Loucy (cell line): ENCODE results near the gene IQCK.

Experiments used
- H2AFZ ChIP-seq: fragments of 200-600 bp; sonication (generic); 2 replicates; pipeline ENCODE4 v1.6.0; 2016; ENCODE audit warnings: antibody characterized with exemption, mild to moderate bottlenecking, low read length, moderate library complexity
- H3F3A ChIP-seq: fragments of 200-600 bp; 2 replicates; pipeline ENCODE4 v1.6.0; 2016; ENCODE audit warnings: antibody characterized with exemption, low read depth, mild to moderate bottlenecking
- H3K27me3 ChIP-seq: fragments of 200-600 bp; sonication (generic); 2 replicates; pipeline ENCODE4 v1.6.1; 2014; ENCODE audit warnings: low read length, mild to moderate bottlenecking; ENCODE audit not compliant: insufficient read depth, poor library complexity, severe bottlenecking
- H3K36me3 ChIP-seq: fragments of 200-600 bp; sonication (generic); 2 replicates; pipeline ENCODE4 v1.6.1; 2016; ENCODE audit warnings: low read length; ENCODE audit not compliant: insufficient read depth
- H3K4me1 ChIP-seq: fragments of 200-600 bp; sonication (generic); 2 replicates; pipeline ENCODE4 v1.5.1; 2014; ENCODE audit warnings: low read length, mild to moderate bottlenecking; ENCODE audit not compliant: insufficient read depth, poor library complexity, severe bottlenecking
- H3K4me2 ChIP-seq: fragments of 200-600 bp; sonication (generic); 2 replicates; pipeline ENCODE4 v1.6.0; 2014; ENCODE audit warnings: antibody characterized with exemption, low read length, low read depth, mild to moderate bottlenecking; ENCODE audit not compliant: poor library complexity, severe bottlenecking
- H3K4me3 ChIP-seq: fragments of 200-600 bp; sonication (generic); 2 replicates; pipeline ENCODE4 v1.5.1; 2014; ENCODE audit warnings: low read length, mild to moderate bottlenecking, mixed read lengths; ENCODE audit not compliant: poor library complexity, severe bottlenecking
- H3K79me2 ChIP-seq: fragments of 200-600 bp; sonication (generic); 2 replicates; pipeline ENCODE4 v1.6.1; 2014; ENCODE audit warnings: low read length; ENCODE audit not compliant: insufficient read depth
- H3K9ac ChIP-seq: fragments of 200-600 bp; sonication (generic); 2 replicates; pipeline ENCODE4 v1.6.0; 2014; ENCODE audit warnings: mild to moderate bottlenecking, low read depth, low read length, moderate library complexity; ENCODE audit not compliant: poor library complexity, severe bottlenecking
- H3K9me2 ChIP-seq: fragments of 200-600 bp; sonication (generic); replicated peaks from 2 replicates; pipeline ENCODE4 v1.6.1; 2016; ENCODE audit warnings: low read depth, low read length, mixed read lengths
- H3K9me3 ChIP-seq: fragments of 200-600 bp; sonication (generic); 2 replicates; pipeline ENCODE4 v1.6.1; 2014; ENCODE audit warnings: mild to moderate bottlenecking, antibody characterized with exemption, low read length, low read depth; ENCODE audit not compliant: insufficient read depth
- H4K20me1 ChIP-seq: fragments of 200-600 bp; sonication (generic); 2 replicates; pipeline ENCODE4 v1.6.0; 2014; ENCODE audit warnings: antibody characterized with exemption, low read length, mild to moderate bottlenecking; ENCODE audit not compliant: insufficient read depth, poor library complexity, severe bottlenecking
- CTCF ChIP-seq: fragments of 200-600 bp; sonication (generic); conservative IDR thresholded peaks from 2 replicates; pipeline ENCODE4 v1.5.1; 2014; ENCODE audit warnings: mild to moderate bottlenecking, antibody characterized with exemption, low read length
- EZH2phosphoT487 ChIP-seq: fragments of 200-600 bp; IDR thresholded peaks from 2 replicates; pipeline ENCODE4 v1.6.1; 2018; ENCODE audit warnings: antibody characterized with exemption, mild to moderate bottlenecking, moderate library complexity, borderline replicate concordance

Gene IQCK

GRCh38 chr16:19882186-19882585, 164.1 kb downstream of the IQCK start:
- no peaks in the 10 kb centered on the region for H3K9me2 ChIP-seq
- no peaks in the 10 kb centered on the region for H3K4me1 ChIP-seq
- no peaks in the 10 kb centered on the region for H3F3A ChIP-seq
- no peaks in the 10 kb centered on the region for H3K36me3 ChIP-seq
- H3K4me3 ChIP-seq: no peak overlapping the region
- no peak overlapping the region for H3K9ac ChIP-seq
- no peaks in the 10 kb centered on the region for H4K20me1 ChIP-seq
- TF ChIP-seq CTCF: no peak
- TF ChIP-seq EZH2phosphoT487: no peak
- H3K27me3 ChIP-seq: no peaks in the 10 kb centered on the region
- H3K9me3 ChIP-seq: no peaks in the 10 kb centered on the region
- no peak overlapping the region for H3K4me2 ChIP-seq
- H3K79me2 ChIP-seq: no peaks in the 10 kb centered on the region
- no peak overlapping the region for H2AFZ ChIP-seq

- H2AFZ ChIP-seq: no peak overlapping the region
- no peak overlapping the region for H3K9ac ChIP-seq
- no peak overlapping the region for H3K4me3 ChIP-seq
- no peaks in the 10 kb centered on the region for H3K27me3 ChIP-seq
- H3K36me3 ChIP-seq: no peaks in the 10 kb centered on the region
- TF ChIP-seq EZH2phosphoT487: no peak
- no peak for TF ChIP-seq CTCF
- no peaks in the 10 kb centered on the region for H4K20me1 ChIP-seq
- no peaks in the 10 kb centered on the region for H3K79me2 ChIP-seq
- H3F3A ChIP-seq: no peaks in the 10 kb centered on the region
- H3K4me1 ChIP-seq: no peaks in the 10 kb centered on the region
- H3K9me2 ChIP-seq: no peaks in the 10 kb centered on the region
- no peaks in the 10 kb centered on the region for H3K9me3 ChIP-seq
- H3K4me2 ChIP-seq: no peak overlapping the region
Measured at GRCh38 chr16:19882646-19883045, 164.6 kb downstream of the IQCK start.

DNA sequence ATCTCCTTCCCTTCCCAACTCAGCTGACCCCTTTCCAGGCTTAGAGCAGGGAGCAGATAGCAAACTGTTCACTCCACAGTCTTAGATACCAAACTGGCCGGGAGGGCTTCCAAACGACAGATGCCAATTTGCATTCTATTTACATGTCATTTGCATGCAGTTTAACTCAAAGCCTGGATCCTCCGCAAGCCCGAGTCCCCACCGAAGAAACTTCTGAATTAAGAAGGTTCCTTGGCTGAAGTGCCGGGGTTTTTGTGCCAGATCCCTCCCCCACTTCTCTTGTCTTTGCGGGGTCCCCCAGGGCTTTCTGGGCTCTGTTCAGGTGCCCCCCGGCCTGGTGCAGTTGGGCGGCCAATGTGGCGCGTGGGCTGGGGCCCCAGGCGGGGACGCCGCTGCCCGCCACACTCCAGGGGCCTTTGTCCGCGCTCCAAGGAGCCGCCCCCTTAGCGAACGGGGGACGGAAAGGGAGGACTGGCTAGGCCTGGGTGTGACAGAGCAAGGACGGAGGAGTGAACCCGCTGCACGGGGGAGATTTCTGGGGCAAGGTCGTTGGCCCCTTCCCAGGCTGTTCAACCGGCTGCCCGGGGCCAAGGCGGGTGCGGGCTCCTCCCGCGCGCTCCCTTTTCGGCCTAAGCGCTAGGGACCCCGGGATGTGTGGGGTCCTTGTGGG, 165.4 kb downstream of the IQCK start:
- Histone ChIP-seq H4K20me1 (no peaks in the 10 kb centered on the region), H3K27me3 (no peaks in the 10 kb centered on the region), H3K9me2 (no peaks in the 10 kb centered on the region), H3K9ac (no peak overlapping the region), H2AFZ (no peak overlapping the region), H3K4me2 (no peak overlapping the region), H3K4me3 (no peak overlapping the region), H3K9me3 (no peaks in the 10 kb centered on the region), H3K4me1 (no peaks in the 10 kb centered on the region), H3K36me3 (no peaks in the 10 kb centered on the region), H3K79me2 (no peaks in the 10 kb centered on the region), H3F3A (no peaks in the 10 kb centered on the region)
- TF ChIP-seq CTCF: no peak
- no peak for TF ChIP-seq EZH2phosphoT487
